Retinal pigment epithelial cell (primary cell): ENCODE measurements around the gene MORN2.

ENCODE experiments used
- DNase-seq: peaks from one replicate; pipeline ENCODE4 v3.0.0-alpha.2; 2010; ENCODE audit warnings: low read depth
- H3K4me3 ChIP-seq: 2 replicates; pipeline ENCODE4 v1.5.1; 2011; ENCODE audit warnings: mild to moderate bottlenecking, low read length, control low read depth, moderate library complexity
- TF ChIP-seq, protein P1 (sequence below): conservative IDR thresholded peaks from 2 replicates; pipeline ENCODE4 v1.5.1; 2011; ENCODE audit warnings: low read depth, low read length, control low read depth, inconsistent platforms

MORN2 gene

DNA sequence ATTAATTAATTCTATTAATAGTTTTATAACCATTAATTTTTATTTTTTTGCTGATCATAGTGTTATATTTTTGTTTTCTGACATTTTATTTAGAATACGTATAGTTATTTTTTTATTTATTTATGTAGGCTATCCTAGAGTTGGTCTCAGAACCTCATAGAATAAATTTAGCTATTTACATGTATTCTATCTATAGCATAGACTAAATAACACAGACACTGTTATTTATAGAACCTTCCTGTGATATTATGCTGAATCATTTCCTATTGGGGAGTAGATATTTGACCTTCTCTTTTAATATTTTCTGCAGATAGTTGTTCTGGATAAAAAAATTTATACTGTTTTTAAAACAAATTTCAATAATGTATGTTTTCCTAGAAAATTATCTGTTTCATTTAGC is 34.1 kb downstream of the MORN2 start:
- no peak overlapping the region for H3K4me3 ChIP-seq
- DNase-seq = no peak
- TF ChIP-seq, protein P1, sequence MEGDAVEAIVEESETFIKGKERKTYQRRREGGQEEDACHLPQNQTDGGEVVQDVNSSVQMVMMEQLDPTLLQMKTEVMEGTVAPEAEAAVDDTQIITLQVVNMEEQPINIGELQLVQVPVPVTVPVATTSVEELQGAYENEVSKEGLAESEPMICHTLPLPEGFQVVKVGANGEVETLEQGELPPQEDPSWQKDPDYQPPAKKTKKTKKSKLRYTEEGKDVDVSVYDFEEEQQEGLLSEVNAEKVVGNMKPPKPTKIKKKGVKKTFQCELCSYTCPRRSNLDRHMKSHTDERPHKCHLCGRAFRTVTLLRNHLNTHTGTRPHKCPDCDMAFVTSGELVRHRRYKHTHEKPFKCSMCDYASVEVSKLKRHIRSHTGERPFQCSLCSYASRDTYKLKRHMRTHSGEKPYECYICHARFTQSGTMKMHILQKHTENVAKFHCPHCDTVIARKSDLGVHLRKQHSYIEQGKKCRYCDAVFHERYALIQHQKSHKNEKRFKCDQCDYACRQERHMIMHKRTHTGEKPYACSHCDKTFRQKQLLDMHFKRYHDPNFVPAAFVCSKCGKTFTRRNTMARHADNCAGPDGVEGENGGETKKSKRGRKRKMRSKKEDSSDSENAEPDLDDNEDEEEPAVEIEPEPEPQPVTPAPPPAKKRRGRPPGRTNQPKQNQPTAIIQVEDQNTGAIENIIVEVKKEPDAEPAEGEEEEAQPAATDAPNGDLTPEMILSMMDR = no peak

DNA sequence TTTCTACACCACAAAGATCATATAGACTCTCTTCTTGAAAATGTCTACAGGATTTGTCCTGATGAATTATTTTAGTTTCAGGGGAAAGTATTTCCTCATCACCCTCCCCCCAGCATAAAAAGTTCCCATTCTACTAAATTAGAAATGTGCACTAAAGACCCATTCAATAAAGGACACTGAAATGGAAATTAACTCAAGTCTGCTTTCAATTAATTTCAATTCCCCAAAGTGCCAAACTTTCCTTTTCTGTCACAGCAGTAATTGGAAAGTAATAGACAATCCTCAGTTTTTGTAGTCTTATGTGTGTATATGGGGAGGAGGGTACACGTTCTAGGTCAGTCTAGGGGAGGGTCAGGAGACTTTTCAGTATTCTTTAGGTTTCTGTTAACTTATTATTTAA is 35.4 kb downstream of the MORN2 start:
- DNase-seq = no peak
- TF ChIP-seq, protein P1 = no peak
- H3K4me3 ChIP-seq = no peak overlapping the region

DNA sequence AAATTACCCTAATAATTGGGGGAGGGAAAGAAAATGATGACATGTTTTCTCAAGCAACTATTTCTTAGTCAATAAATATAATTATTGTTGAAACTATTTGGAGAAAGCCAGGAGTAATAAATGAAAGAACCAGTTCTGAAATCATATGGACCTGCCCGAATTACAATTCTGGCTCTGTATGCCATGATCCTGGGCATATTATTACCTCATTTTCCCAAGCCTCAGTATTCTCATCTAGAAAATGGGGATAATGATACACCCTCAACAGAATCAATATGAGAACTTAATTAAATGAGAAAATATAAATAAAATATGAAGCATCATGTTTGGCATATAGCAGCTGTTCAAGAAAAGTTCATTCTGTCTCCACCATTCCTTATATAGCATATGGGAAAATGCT is 36.8 kb downstream of the MORN2 start:
- TF ChIP-seq, protein P1 = no peak
- no peak overlapping the region for H3K4me3 ChIP-seq
- no peak for DNase-seq

DNA sequence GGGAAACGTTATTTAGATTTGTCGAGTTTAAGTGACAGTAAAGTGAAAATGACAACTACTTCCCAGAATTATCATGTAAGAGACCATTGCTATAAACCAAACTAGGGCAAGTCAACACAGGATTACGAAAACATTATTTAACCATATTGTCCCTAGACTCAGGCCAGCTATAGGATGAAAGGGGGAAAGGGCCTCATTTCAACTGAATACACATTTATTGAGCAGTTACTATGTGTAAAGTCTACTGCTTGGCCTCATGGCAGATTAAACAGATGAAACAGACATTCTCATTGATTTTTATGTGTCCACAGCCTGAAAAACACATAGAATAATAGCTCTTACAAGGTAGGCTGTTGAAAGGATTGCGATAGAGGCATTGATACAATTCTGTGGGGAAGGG is 46.6 kb downstream of the MORN2 start:
- no peak overlapping the region for H3K4me3 ChIP-seq
- TF ChIP-seq, protein P1 = no peak
- DNase-seq = no peak

DNA sequence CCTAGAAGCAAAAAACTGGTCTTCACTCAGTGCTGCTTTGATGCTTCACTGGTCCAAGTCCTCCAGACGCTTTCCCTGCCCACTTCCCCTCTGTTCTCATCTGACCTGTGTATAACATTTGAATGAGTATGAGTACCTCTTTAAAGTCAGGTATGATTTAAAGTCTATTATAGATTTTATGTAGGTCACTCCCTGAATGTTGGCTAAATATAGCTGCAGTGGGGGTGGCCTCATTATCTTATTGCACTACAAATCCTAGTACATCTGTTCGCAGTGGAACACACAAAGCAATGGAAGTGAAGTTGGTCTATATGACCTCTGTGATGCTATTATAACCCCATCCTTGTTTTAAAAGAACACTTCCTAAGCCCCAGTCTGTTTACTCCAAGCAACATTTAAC is 47.1 kb downstream of the MORN2 start:
- H3K4me3 ChIP-seq = no peak overlapping the region
- TF ChIP-seq, protein P1 = no peak
- DNase-seq = no peak

DNA sequence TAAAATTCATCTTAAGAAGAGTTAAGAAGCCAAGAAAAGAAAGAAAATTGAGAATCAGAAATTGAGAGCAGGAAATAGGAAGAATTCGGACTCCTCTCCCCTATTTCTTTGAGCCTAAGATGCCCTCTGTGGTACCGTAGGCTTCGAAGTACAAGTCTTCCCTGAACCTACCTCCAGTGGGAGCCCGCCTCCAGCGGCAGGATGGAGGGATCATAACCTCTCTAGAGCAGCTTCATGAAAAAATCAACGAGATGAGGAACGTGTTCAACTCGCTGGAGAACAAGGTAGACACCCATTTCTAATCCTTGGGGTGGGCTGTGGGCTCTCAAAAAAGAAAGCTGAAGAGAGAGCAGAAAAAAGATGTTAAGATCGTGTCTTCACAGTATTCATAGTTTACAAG is 50.2 kb downstream of the MORN2 start:
- no peak overlapping the region for H3K4me3 ChIP-seq
- no peak for DNase-seq
- TF ChIP-seq, protein P1 = no peak

DNA sequence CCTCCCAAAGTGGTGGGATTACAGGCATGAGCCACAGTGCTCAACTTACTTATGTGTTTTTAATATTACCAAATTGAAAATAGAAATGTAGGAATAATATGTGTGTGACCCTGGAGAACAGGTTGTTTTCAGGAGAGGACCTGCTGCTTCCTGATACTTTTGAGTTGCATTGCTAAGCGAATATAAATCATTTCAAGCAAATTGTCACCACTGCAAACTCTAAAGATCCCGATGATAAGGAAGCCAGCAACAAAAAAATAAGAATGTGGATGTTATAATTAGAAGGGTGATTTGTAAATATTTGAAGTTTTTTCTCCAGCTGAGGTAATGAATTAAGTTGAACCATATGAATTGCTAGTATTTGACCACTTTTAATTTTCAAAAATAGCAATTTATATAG is 54.8 kb downstream of the MORN2 start:
- TF ChIP-seq, protein P1 = no peak

More for the DNA sequence above, 54.8 kb downstream of the MORN2 start:
- no peak for DNase-seq
- H3K4me3 ChIP-seq = no peak overlapping the region
